AG09319 (cell line): ENCODE data around the gene EPHB1.

ENCODE experiments used
- DNase-seq: peaks from one replicate; pipeline ENCODE4 v3.0.0-alpha.2; 2010; ENCODE audit warnings: low read depth; ENCODE audit errors: extremely low read depth
- TF ChIP-seq, protein P1 (sequence below): IDR thresholded peaks from 2 replicates; pipeline ENCODE4 v1.5.1; 2011; ENCODE audit warnings: low read depth, mild to moderate bottlenecking, inconsistent platforms, low read length, moderate library complexity

EPHB1 gene

DNA sequence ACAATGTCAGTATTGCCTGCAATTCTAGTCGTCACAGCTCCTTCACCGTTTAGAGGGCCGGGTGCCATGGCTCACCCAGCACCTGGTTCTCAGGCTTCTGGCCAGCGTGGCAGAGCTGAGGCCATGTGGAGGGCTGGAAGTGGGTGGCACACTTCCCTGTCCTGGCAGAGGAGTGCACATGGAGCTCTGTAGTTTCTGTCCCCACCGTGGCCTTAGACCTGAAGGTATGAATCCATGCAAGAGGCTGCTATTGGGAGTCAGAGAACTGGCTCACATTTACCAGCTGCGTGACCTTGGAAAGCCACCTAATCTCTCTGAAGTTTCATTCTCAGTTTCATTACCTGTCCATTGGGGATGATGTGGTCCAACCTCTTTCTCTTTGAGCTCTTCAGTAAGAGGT lies 22.2 kb downstream of the EPHB1 start:
- TF ChIP-seq, protein P1, sequence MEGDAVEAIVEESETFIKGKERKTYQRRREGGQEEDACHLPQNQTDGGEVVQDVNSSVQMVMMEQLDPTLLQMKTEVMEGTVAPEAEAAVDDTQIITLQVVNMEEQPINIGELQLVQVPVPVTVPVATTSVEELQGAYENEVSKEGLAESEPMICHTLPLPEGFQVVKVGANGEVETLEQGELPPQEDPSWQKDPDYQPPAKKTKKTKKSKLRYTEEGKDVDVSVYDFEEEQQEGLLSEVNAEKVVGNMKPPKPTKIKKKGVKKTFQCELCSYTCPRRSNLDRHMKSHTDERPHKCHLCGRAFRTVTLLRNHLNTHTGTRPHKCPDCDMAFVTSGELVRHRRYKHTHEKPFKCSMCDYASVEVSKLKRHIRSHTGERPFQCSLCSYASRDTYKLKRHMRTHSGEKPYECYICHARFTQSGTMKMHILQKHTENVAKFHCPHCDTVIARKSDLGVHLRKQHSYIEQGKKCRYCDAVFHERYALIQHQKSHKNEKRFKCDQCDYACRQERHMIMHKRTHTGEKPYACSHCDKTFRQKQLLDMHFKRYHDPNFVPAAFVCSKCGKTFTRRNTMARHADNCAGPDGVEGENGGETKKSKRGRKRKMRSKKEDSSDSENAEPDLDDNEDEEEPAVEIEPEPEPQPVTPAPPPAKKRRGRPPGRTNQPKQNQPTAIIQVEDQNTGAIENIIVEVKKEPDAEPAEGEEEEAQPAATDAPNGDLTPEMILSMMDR, result no peak
- DNase-seq, result no peak

DNA sequence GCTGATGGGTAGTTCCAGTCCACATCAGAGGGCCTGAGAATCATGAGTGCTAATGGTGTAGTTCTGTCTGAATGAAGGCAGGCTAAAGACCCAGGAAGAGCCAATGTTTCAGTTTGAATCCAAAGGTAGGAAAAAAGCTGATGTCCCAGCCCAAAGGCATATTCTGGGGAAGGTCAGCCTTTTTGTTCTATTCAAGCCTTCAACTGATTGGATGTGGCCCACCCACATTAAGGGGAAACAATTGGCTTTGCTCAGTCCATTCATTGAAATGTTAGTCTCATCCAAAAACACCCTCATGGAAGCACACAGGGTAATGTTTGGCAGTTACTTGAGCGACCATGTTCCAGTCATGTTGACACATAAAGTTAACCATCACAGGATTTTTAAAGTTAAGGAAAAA lies 25.9 kb downstream of the EPHB1 start:
- TF ChIP-seq, protein P1, result no peak
- DNase-seq, result no peak

DNA sequence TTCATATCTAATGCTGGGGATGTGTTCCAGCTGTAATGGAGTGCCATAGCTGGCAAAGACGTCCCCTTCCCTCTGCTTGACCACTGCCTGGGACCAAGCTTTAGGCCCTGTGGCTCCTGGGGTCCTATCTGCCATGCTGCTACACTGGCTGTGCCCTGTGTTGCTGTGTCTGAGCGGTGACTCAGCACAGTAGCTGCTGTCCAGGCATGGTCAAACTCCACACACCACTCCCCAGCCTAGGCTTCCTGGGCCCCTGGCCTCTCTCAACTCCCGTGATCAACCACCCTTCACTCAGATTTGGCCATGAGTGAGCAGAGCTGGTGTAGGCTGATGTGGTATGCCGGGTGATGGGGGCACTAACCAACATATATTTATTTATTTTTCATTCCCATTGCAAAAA lies 27.0 kb downstream of the EPHB1 start:
- TF ChIP-seq, protein P1, result no peak
- no peak for DNase-seq

DNA sequence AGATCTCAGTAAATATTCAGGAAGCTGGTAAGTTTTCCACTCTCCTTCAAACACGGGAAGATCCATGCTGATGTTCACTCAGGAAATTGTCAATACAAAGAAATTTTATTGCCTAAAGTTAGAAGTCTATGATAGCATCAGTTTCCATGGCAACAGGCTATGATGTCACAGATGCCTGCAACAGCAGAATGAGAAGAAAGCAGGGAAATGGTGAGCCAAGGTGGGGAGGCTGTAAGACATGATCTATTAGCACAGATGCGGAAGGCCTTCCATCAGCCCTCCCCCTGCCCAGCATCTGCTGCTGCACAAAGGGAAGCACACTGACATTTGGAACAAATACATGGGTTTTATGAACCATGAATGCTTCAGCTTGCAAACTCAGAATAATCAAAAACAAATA lies 28.6 kb downstream of the EPHB1 start:
- TF ChIP-seq, protein P1, result no peak
- DNase-seq, result no peak

DNA sequence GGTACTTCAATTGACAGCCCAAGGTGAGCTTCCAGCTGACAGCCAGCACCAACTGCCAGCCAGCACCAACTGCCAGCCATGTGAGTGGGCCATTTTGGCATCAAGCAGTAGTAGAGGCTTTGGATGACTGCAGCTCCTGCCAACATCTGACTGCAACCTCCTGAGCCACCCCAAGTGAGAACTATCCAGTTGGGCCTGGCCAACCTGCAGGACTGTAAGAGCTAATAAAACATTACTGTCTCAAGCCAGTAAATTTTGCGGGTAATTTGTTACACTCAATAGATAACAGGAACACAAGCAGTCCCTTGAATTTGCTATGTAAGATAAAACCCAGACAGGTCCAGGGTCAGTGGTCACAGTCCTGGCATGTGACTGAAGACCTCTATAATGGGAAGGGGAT lies 29.7 kb downstream of the EPHB1 start:
- TF ChIP-seq, protein P1, result no peak
- DNase-seq, result no peak

DNA sequence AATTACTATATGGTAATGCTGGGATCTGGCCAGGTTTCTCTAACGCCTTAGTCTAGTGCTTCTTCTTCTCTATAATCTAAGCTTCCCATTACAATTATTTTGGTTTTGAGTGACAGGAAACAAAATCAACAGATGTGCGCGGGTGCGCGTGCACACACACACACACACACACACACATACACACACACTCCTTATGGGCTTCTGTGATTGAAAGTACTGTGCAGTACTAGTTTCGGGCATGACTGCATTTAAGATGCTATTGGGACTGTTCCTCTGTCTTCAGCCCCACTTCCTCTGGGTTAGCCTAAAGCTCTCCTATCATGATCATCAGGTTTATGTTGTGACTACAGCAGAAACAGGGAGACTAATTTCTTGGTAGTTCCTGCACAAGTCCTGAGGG lies 32.2 kb downstream of the EPHB1 start:
- no peak for DNase-seq
- TF ChIP-seq, protein P1, result no peak

DNA sequence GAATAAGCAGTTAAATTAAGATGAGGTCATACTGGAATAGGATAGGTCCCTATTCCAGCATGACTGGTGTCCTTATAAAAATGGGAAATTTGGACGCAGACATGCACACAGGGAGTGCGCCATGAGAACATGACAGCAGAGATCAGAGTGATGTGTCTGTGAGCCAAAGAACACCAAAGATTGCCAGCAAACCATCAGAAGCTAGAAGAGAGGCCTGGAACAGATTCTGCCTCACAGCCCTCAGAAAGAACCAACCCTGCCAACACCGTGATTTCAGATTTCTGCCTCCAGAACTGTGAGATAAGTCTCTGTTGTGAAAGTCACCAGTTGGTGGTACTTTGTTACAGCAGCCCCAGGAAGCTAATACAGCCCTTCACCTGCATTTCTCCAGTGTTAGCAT lies 34.7 kb downstream of the EPHB1 start:
- TF ChIP-seq, protein P1, result no peak
- no peak for DNase-seq
